GM12891 (cell line): Measurements from ENCODE around the gene C6orf15.
A peak's percentile ranks its signal among the peaks of the same experiment; 100 is the strongest.

Experiments used
- POLR2A ChIP-seq: IDR thresholded peaks from 2 replicates; pipeline ENCODE4 v1.6.1; 2011; ENCODE audit warnings: low read depth, low read length, control low read depth
- POLR2AphosphoS5 ChIP-seq: IDR thresholded peaks from 2 replicates; pipeline ENCODE4 v1.6.1; 2011; ENCODE audit warnings: low read depth, low read length, control low read depth
- TAF1 ChIP-seq: IDR thresholded peaks from 2 replicates; pipeline ENCODE4 v1.6.1; 2011; ENCODE audit warnings: low read depth, low read length, control low read depth

- no peak for TF ChIP-seq POLR2A
- peak; percentile 57; the same call in 1 of the 2 replicates for TF ChIP-seq POLR2AphosphoS5
- TF ChIP-seq TAF1, result 0 out of 2 replicates have a peak, but pooled peaks have one; percentile 38
Measured at GRCh38 chr6:31158140-31158862, 45.9 kb upstream of the C6orf15 start, which contains the start of gene TCF19.
